GM23338 (cell line): ENCODE data around the gene PTP4A2.

ENCODE experiments used
- CREB1 ChIP-seq: fragments of 250-450 bp; sonication (Bioruptor Pico); IDR thresholded peaks from 2 replicates; pipeline ENCODE4 v1.5.0; 2020; ENCODE audit warnings: low read depth, mild to moderate bottlenecking, moderate library complexity
- ETS1 ChIP-seq: IDR thresholded peaks from 2 replicates; pipeline ENCODE4 v1.6.1; 2016; ENCODE audit warnings: antibody characterized with exemption
- EZH2 ChIP-seq: fragments of 200-600 bp; sonication (generic); IDR thresholded peaks from one replicate; pipeline ENCODE4 v1.8.0; 2017; ENCODE audit warnings: antibody characterized with exemption, mild to moderate bottlenecking, low read depth; ENCODE audit not compliant: unreplicated experiment
- EZH2phosphoT487 ChIP-seq: fragments of 200-600 bp; sonication (generic); IDR thresholded peaks from one replicate; pipeline ENCODE4 v1.8.1; 2018; ENCODE audit warnings: antibody characterized with exemption; ENCODE audit not compliant: unreplicated experiment
- JUNB ChIP-seq: IDR thresholded peaks from one replicate; pipeline ENCODE4 v1.6.1; 2016; ENCODE audit warnings: antibody characterized with exemption; ENCODE audit not compliant: unreplicated experiment
- NANOG ChIP-seq: IDR thresholded peaks from 2 replicates; pipeline ENCODE4 v1.6.1; 2016; ENCODE audit warnings: antibody characterized with exemption, borderline replicate concordance
- POLR2AphosphoS5 ChIP-seq: IDR thresholded peaks from 2 replicates; pipeline ENCODE4 v1.6.1; 2016; ENCODE audit warnings: antibody characterized with exemption, low read depth
- REST ChIP-seq: IDR thresholded peaks from one replicate; pipeline ENCODE4 v1.6.1; 2018; ENCODE audit warnings: antibody characterized with exemption; ENCODE audit not compliant: unreplicated experiment
- STAT1 ChIP-seq: IDR thresholded peaks from one replicate; pipeline ENCODE4 v1.6.1; 2016; ENCODE audit warnings: antibody characterized with exemption; ENCODE audit not compliant: unreplicated experiment
- TF ChIP-seq, protein P1 (sequence below), 2 experiments: fragments of 200-600 bp in 1 of 2; sonication (generic) in 1 of 2; conservative IDR thresholded peaks; 2 replicates each; pipeline versions ENCODE4 v1.5.1 to v1.6.1; 2016 to 2017; ENCODE audit warnings: antibody characterized with exemption in 2 of 2, low read depth in 2 of 2, mild to moderate bottlenecking in 2 of 2, moderate library complexity in 1 of 2

DNA sequence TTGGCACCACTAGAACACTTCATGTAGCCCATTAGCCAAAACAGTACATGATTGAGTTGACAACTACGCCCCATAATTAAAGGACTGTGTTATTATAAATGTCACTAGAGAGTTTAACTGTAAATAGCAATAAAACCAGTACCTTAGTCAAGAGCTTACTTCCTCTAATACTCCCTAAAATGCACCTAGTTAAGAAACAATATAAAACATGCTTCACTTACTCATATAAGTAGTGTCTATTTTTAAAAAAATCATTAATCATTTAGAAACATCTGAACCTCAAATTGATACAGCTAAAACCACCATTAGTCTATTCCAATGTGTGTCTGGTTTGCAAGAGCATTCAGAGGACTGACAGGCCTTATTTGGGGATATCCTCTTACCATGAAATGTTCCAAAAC is 25.3 kb downstream of the PTP4A2 start:
- TF ChIP-seq STAT1 (no peak), EZH2 (no peak), JUNB (no peak), CREB1 (CRISPR knock-in tag) (no peak), EZH2phosphoT487 (no peak), REST (no peak), POLR2AphosphoS5 (no peak), NANOG (no peak), ETS1 (no peak)
- TF ChIP-seq, protein P1, sequence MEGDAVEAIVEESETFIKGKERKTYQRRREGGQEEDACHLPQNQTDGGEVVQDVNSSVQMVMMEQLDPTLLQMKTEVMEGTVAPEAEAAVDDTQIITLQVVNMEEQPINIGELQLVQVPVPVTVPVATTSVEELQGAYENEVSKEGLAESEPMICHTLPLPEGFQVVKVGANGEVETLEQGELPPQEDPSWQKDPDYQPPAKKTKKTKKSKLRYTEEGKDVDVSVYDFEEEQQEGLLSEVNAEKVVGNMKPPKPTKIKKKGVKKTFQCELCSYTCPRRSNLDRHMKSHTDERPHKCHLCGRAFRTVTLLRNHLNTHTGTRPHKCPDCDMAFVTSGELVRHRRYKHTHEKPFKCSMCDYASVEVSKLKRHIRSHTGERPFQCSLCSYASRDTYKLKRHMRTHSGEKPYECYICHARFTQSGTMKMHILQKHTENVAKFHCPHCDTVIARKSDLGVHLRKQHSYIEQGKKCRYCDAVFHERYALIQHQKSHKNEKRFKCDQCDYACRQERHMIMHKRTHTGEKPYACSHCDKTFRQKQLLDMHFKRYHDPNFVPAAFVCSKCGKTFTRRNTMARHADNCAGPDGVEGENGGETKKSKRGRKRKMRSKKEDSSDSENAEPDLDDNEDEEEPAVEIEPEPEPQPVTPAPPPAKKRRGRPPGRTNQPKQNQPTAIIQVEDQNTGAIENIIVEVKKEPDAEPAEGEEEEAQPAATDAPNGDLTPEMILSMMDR (conservative IDR thresholded peaks at IDR 0.05; ENCODE audit: low read depth in 2 of 2) = no peak
